Fibroblast of pulmonary artery (primary cell): ENCODE data around the gene GTF2A1L.
"Not testable (repeated sequence)": the region's sequence is repeated elsewhere in the genome, so short reads cannot be mapped to it uniquely, and the experiment has no call there.

Source experiments
- DNase-seq: peaks from one replicate; pipeline ENCODE4 v3.0.0-alpha.2; 2010; ENCODE audit warnings: low read depth
- H3K4me3 ChIP-seq: replicated peaks from 2 replicates; pipeline ENCODE4 v1.5.1; 2011; ENCODE audit warnings: low read depth, mild to moderate bottlenecking, control low read depth, low read length, moderate library complexity
- CTCF ChIP-seq: IDR thresholded peaks from 2 replicates; pipeline ENCODE4 v1.5.1; 2011; ENCODE audit warnings: mild to moderate bottlenecking, control low read depth, low read length, inconsistent platforms; ENCODE audit errors: missing control alignments

GTF2A1L gene

GRCh38 chr2:48695991-48696390 lies 78.3 kb downstream of the GTF2A1L start:
- H3K4me3 ChIP-seq, result no peak overlapping the region
- no peak for TF ChIP-seq CTCF
- no peak for DNase-seq

GRCh38 chr2:48696881-48697280 lies 79.2 kb downstream of the GTF2A1L start:
- TF ChIP-seq CTCF, result no peak
- no peak for DNase-seq
- H3K4me3 ChIP-seq, result no peak overlapping the region

DNA sequence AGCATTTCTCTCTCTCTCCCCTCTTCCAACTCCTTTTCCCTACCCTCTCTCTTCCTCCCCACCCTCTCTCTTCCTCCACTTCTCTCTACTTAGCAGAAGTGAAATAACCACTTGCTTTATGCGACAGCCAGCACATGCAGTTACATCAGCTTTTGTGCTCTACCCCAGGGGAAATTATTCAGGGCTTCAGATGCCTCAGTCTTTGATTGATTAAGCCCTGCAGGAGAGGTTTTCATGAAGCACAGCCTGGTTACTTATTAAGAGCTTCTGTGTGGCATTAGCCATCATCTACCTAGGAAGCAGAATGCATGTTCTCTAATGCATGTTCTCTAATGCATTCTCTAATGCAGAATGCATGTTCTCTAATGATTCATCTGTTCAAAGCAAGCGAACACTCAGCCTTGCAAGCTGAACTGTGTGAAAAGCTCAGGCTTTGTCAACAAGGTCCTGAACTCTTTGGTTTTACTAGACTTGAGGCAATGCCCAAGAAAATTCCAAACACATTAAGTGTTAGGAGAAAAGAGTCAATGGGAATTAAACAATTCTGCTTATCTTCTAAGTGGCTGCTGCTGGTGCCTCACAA lies 81.8 kb downstream of the GTF2A1L start:
- no peak for TF ChIP-seq CTCF
- H3K4me3 ChIP-seq, result no peak overlapping the region
- DNase-seq, result peak; percentile 45

- not testable (repeated sequence) for DNase-seq, H3K4me3 ChIP-seq
Measured at GRCh38 chr2:48703621-48704020, 86.0 kb downstream of the GTF2A1L start.

DNA sequence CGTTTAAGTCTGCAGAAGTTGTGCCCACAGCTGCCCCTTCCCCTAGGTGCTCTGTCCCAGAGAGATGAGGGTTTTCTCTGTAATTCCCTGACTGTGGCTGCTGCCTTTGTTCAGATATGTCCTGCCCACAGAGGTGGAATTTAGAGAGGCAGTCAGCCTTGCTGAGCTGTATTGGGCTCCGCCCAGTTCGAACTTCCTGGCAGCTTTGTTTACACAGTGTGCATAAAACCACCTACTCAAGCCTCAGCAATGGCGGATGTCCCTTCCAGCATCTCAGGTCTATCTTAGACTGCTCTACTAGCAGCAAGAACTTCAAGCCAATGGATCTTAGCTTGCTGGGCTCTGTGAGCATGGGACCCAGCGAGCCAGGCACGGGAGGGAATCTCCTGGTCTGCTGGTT lies 89.8 kb downstream of the GTF2A1L start:
- TF ChIP-seq CTCF, result no peak
- DNase-seq, result no peak
- H3K4me3 ChIP-seq, result no peak overlapping the region

DNA sequence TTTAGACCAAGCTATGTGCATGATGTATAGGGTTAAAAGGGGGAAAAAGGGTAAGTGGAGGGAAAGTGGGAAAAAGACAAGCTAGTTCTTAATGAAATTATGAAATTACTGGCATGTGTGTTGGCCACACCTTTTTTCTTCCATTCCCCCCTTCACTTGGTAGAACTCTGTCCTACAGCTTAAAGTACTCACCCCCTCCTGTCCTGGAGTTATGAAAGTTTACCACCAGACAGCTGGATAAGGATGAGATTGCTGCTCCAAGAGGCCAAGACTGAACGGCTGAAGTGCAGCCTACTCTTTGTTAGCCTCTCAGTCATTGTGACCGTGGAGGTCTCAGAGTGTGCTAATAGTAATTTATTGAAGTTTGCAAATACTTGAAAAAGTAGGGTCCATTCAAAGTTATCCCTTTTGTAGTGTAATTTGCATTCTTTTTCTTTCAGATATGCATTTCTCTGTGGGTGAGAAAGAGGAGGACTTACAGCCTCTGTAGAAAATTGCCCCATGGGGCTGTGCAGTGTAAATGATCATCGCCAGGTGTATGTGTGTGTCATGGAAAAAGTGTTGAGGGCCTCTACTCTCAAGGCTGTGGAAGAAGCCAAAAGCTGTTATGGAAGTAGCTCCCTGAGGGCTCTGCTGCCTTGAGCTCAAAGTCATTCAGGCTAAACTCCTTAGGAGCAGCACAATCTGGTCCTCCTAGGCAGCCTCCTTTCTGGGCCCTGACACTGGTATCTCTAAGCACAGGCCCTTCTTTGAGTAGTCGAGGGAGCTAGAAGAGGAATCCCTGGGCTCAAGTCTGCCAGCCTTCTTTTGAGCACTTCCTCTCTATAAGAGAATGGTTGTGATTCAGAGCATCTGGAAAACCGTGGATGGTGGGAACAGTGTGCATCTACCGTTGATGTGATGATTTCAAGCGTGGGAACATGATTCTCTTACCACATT lies 91.7 kb downstream of the GTF2A1L start:
- TF ChIP-seq CTCF, result no peak
- DNase-seq, result no peak
- H3K4me3 ChIP-seq, result no peak overlapping the region

DNA sequence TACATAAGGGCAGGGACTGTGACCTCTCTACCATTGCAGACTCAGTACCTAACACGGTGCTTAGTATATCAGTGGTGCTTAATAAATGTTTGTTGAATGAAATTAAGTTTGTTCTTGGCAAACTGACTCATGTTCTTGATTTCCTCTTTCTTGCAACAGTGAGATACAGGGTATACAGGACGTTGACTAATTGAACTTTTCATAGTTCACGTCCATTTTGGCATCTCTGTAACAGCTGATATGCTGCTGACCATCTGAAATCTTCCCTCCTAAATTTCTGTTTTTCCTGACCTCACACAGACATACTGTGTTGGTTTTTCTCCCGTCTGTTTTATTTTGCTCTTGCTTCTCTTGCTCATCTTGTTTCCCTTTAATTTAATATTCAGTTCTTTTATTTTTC lies 93.7 kb downstream of the GTF2A1L start:
- TF ChIP-seq CTCF, result no peak
- no peak overlapping the region for H3K4me3 ChIP-seq
- peak; percentile 54 for DNase-seq
